Endodermal cell (in vitro differentiated cells): ENCODE measurements around the gene SLC25A21. TPM values are rescaled to one million over a fixed set of nuclear protein-coding genes. Genes with fewer than 3 reads are reported as not detected.

Experiments
- DNase-seq: peaks from one replicate; pipeline ENCODE4 v3.0.0-alpha.2; 2017
- H3K27ac ChIP-seq: 2 replicates; pipeline ENCODE4 v1.5.1; 2013; ENCODE audit warnings: mild to moderate bottlenecking, low read depth, low read length, moderate library complexity
- H3K27me3 ChIP-seq: 2 replicates; pipeline ENCODE4 v1.6.1; 2013; ENCODE audit warnings: mild to moderate bottlenecking, low read length, moderate library complexity; ENCODE audit not compliant: insufficient read depth, control insufficient read depth, poor library complexity, severe bottlenecking
- H3K36me3 ChIP-seq: 2 replicates; pipeline ENCODE4 v1.7.0; 2013; ENCODE audit warnings: mild to moderate bottlenecking, low read length, moderate library complexity; ENCODE audit not compliant: control insufficient read depth, insufficient read depth
- H3K4me1 ChIP-seq: one replicate; pipeline ENCODE4 v1.7.0; 2013; ENCODE audit warnings: low read length; ENCODE audit not compliant: control insufficient read depth, insufficient read depth
- H3K4me3 ChIP-seq: 2 replicates; pipeline ENCODE4 v1.5.1; 2013; ENCODE audit warnings: mild to moderate bottlenecking, low read length, moderate library complexity
- H3K9ac ChIP-seq: 2 replicates; pipeline ENCODE4 v1.6.1; 2013; ENCODE audit warnings: mild to moderate bottlenecking, low read length, moderate library complexity; ENCODE audit not compliant: poor library complexity, severe bottlenecking; ENCODE audit errors: extremely low read depth
- H3K9me3 ChIP-seq: 2 replicates; pipeline ENCODE4 v1.6.1; 2013; ENCODE audit warnings: mild to moderate bottlenecking, low read length, moderate library complexity; ENCODE audit not compliant: control insufficient read depth
- H3K27ac Mint-ChIP-seq: 2 replicates; pipeline ENCODE4 v1.8.0; 2020; ENCODE audit warnings: mixed read lengths
- H3K27me3 Mint-ChIP-seq: 2 replicates; pipeline ENCODE4 v1.8.0; 2021; ENCODE audit warnings: mild to moderate bottlenecking, mixed read lengths; ENCODE audit not compliant: insufficient read depth
- H3K36me3 Mint-ChIP-seq: 2 replicates; pipeline ENCODE4 v1.8.0; 2020; ENCODE audit warnings: low read depth, mixed read lengths
- H3K4me1 Mint-ChIP-seq: 2 replicates; pipeline ENCODE4 v1.8.0; 2020; ENCODE audit warnings: mixed read lengths
- H3K4me3 Mint-ChIP-seq: 2 replicates; pipeline ENCODE4 v1.8.0; 2020; ENCODE audit warnings: mild to moderate bottlenecking, moderate library complexity, mixed read lengths
- H3K9me3 Mint-ChIP-seq: 2 replicates; pipeline ENCODE4 v1.8.0; 2020; ENCODE audit warnings: mild to moderate bottlenecking, mixed read lengths
- CTCF ChIP-seq: fragments of 200-600 bp; sonication (generic); conservative IDR thresholded peaks from 2 replicates; pipeline ENCODE4 v1.5.0; 2021; ENCODE audit warnings: antibody characterized with exemption, mild to moderate bottlenecking
- WGBS, 2 experiments: methylation state at CpG; one replicate each; pipeline versions ENCODE4 v1.1.5 to v1.1.7; 2013; ENCODE audit warnings: missing lambda C conversion rate in 2 of 2, mixed read lengths in 1 of 2; ENCODE audit not compliant: insufficient coverage in 1 of 2, insufficient read length in 1 of 2; 5-methylcytosine and 5-hydroxymethylcytosine counted together
- total RNA-seq, 2 donors: library from RNA; stranded (reverse); fragmentation: NEBNext Ultra II Directional in 1 of 2; extraction: Animal tissue kit (Norgen Biotek cat#: 25700) in 1 of 2; gene quantifications; 2 replicates in 1 of 2; 3 replicates in 1 of 2; pipeline ENCODE4 v1.2.1, GENCODE V29; 2021

SLC25A21 gene
- total RNA-seq, 2 donors from 2014 or later: 1.9 TPM

DNA sequence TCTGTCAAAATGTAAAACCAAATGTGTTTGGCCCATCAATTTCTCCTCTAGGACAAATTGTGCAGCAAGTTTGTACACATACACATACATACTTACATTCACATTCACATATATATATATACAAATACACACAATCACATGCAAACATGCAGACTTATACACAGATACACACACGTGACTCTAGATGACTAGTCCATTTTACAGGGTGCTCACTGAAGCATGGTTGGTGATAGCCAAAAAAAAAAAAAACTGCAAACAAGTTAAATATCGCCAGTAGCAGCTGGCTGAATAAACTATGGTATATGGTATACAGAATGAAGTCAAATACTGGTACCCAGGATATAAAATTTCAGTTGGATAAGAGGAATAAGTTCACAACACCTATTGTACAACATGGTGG, 77.9 kb downstream of the SLC25A21 start:
- H3K27me3 ChIP-seq: no peaks in the 10 kb centered on the region
- Mint-ChIP-seq H3K36me3 (no peaks in the 10 kb centered on the region), H3K4me1 (no peaks in the 10 kb centered on the region), H3K27ac (no peak overlapping the region), H3K4me3 (no peak overlapping the region), H3K27me3 (no peaks in the 10 kb centered on the region), H3K9me3 (no peaks in the 10 kb centered on the region)
- H3K36me3 ChIP-seq: no peaks in the 10 kb centered on the region
- no peak for DNase-seq
- H3K4me3 ChIP-seq: no peak overlapping the region
- 90 to 100% methylated on average over 2 of the region's 2 CpGs for WGBS, 2 experiments
- H3K9me3 ChIP-seq: no peaks in the 10 kb centered on the region
- TF ChIP-seq CTCF: no peak
- H3K4me1 ChIP-seq: no peaks in the 10 kb centered on the region
- H3K27ac ChIP-seq: no peak overlapping the region
- no peak overlapping the region for H3K9ac ChIP-seq

DNA sequence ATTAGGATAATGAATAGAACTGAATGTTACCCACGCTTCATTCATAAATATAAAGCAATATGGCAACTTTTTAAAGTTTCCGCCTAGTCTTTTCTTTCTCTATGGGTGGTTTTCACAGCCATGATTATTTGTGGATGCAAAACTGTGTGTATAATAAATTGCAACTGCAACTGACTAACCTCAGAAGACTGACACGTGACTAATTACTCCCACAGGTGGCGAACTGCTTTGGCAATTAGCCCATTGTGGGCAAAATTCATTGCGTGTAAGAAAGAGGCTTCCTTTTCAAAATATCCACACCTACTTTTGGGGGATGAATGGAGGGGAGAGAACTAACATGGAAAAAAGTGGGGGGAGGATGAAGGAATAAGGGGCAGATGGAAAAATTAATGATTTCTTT, 79.0 kb downstream of the SLC25A21 start:
- no peak for TF ChIP-seq CTCF
- Mint-ChIP-seq H3K27ac (no peak overlapping the region), H3K27me3 (no peaks in the 10 kb centered on the region), H3K9me3 (no peaks in the 10 kb centered on the region), H3K4me3 (no peak overlapping the region), H3K4me1 (no peaks in the 10 kb centered on the region), H3K36me3 (no peaks in the 10 kb centered on the region)
- Histone ChIP-seq H3K27ac (no peak overlapping the region), H3K4me1 (no peaks in the 10 kb centered on the region), H3K9ac (no peak overlapping the region), H3K27me3 (peaks cover 4% of the 10 kb centered on the region), H3K4me3 (no peak overlapping the region), H3K9me3 (no peaks in the 10 kb centered on the region), H3K36me3 (no peaks in the 10 kb centered on the region)
- 91% methylated on average over 5 of the region's 5 CpGs; no CpG with 5 or more reads in 1 of the 2 experiments for WGBS, 2 experiments
- no peak for DNase-seq

GRCh38 chr14:37091651-37092050, 80.8 kb downstream of the SLC25A21 start:
- Histone ChIP-seq H3K4me1 (no peaks in the 10 kb centered on the region), H3K9me3 (no peaks in the 10 kb centered on the region), H3K9ac (no peak overlapping the region), H3K36me3 (no peaks in the 10 kb centered on the region), H3K27ac (no peak overlapping the region), H3K27me3 (peaks cover 13% of the 10 kb centered on the region), H3K4me3 (no peak overlapping the region)
- TF ChIP-seq CTCF: no peak
- Mint-ChIP-seq H3K9me3 (no peaks in the 10 kb centered on the region), H3K27ac (no peak overlapping the region), H3K36me3 (no peaks in the 10 kb centered on the region), H3K27me3 (no peaks in the 10 kb centered on the region), H3K4me1 (peaks cover 4% of the 10 kb centered on the region), H3K4me3 (no peak overlapping the region)
- DNase-seq: no peak
- 84 to 90% methylated on average over 2 to 3 of the region's 3 CpGs for WGBS, 2 experiments
